Ovary (tissue), 9 donors: ENCODE data around the gene RAPGEF4. TPM values are rescaled to one million over a fixed set of nuclear protein-coding genes. Genes with fewer than 3 reads are reported as not detected.

Experiments used
- DNase-seq, 5 donors: peaks; one replicate each; pipeline ENCODE4 v3.0.0-alpha.2; 2019 to 2020
- H3K27ac ChIP-seq, 2 donors: fragments of 200-600 bp; one replicate each; pipeline versions ENCODE4 v1.5.1 to v1.8.0; 2019 to 2022
- H3K27me3 ChIP-seq: fragments of 200-600 bp; one replicate; pipeline ENCODE4 v1.8.0; 2022
- H3K36me3 ChIP-seq: fragments of 200-600 bp; sonication (generic); one replicate; pipeline ENCODE4 v1.5.1; 2019
- H3K4me1 ChIP-seq: one replicate; pipeline ENCODE4 v1.8.1; 2013; ENCODE audit warnings: mild to moderate bottlenecking, moderate library complexity; ENCODE audit not compliant: insufficient read depth
- H3K4me3 ChIP-seq: fragments of 200-600 bp; sonication (generic); one replicate; pipeline ENCODE4 v1.5.1; 2017
- H3K9me3 ChIP-seq, 2 donors: fragments of 200-600 bp in 1 of 2; sonication (generic) in 1 of 2; one replicate each; pipeline versions ENCODE4 v1.5.1 to v1.8.1; 2013 to 2019; ENCODE audit warnings: mild to moderate bottlenecking in 1 of 2, moderate library complexity in 1 of 2
- EP300 ChIP-seq: sonication (generic); formaldehyde crosslinking; IDR thresholded peaks from one replicate; pipeline ENCODE4 v1.6.1; 2017; ENCODE audit warnings: antibody characterized with exemption
- POLR2A ChIP-seq: fragments of 450-650 bp; IDR thresholded peaks from one replicate; pipeline ENCODE4 v1.6.1; 2017; ENCODE audit warnings: antibody characterized with exemption, mild to moderate bottlenecking, moderate library complexity
- WGBS, 3 donors: extraction: QIAGEN DNeasy Blood & Tissue Kit in 1 of 3; methylation state at CpG; one replicate each; pipeline versions ENCODE4 v1.1.5 to v1.1.7; 2013 to 2017; 5-methylcytosine and 5-hydroxymethylcytosine counted together
- intact Hi-C, 4 donors: fragments of 100-400 bp; cut with DNase I; formaldehyde crosslinking; loops; one replicate each; pipeline versions ENCODE4 v1.11.0 to v1.15.1; 2022 to 2023
- polyA plus RNA-seq, 2 donors: library from polyadenylated mRNA; stranded (reverse); fragments of 200-250 nt in 1 of 2; fragments of 350-450 nt in 1 of 2; fragmentation: Illumina TruSeq in 1 of 2; extraction: RNeasy Lipid Tissue Mini Kit (QIAGEN cat#74804) in 1 of 2; gene quantifications; one replicate each; pipeline ENCODE4 v1.2.3, GENCODE V29; 2013 to 2014
- total RNA-seq, 7 donors: library from RNA; depleted of rRNA in 2 of 7; stranded (reverse); fragments of >200 nt in 2 of 7; fragmentation: NEBNext Ultra II Directional in 3 of 7; extraction: Animal tissue kit (Norgen Biotek cat#: 25700) in 3 of 7; gene quantifications; one replicate each; pipeline versions ENCODE4 v1.1.0 to v1.2.4, GENCODE V29; 2016 to 2023
- TF ChIP-seq, protein P1 (sequence below), 3 donors: fragments of 450-650 bp in 2 of 3; fragments of 200-600 bp in 1 of 3; IDR thresholded peaks; one replicate each; pipeline versions ENCODE4 v1.5.1 to v1.8.0; 2016 to 2022; ENCODE audit warnings: antibody characterized with exemption in 3 of 3, mild to moderate bottlenecking in 1 of 3
- donor health status: DM: no; HTN: no; CAD: no; lungs with moderate emphysema.
- donor health status: DM: no; HTN: no; CAD: no.
- donor health status: Bipolar disorder and iron deficiency.
- donor health status: DM: yes; HTN: yes; CAD: no.
- donor health status: DM: no; HTN: no; CAD: no.
- donor health status: DM: yes; HTN: yes; CAD: no.

The RAPGEF4 gene
- total and polyA plus RNA-seq, 9 donors: 6.8 to 24.6 (median 8.3) TPM

- H3K27me3 ChIP-seq: no peaks in the 10 kb centered on the region
- no peak for TF ChIP-seq EP300
- no peak for TF ChIP-seq POLR2A
- TF ChIP-seq, protein P1, sequence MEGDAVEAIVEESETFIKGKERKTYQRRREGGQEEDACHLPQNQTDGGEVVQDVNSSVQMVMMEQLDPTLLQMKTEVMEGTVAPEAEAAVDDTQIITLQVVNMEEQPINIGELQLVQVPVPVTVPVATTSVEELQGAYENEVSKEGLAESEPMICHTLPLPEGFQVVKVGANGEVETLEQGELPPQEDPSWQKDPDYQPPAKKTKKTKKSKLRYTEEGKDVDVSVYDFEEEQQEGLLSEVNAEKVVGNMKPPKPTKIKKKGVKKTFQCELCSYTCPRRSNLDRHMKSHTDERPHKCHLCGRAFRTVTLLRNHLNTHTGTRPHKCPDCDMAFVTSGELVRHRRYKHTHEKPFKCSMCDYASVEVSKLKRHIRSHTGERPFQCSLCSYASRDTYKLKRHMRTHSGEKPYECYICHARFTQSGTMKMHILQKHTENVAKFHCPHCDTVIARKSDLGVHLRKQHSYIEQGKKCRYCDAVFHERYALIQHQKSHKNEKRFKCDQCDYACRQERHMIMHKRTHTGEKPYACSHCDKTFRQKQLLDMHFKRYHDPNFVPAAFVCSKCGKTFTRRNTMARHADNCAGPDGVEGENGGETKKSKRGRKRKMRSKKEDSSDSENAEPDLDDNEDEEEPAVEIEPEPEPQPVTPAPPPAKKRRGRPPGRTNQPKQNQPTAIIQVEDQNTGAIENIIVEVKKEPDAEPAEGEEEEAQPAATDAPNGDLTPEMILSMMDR (IDR thresholded peaks at IDR 0.05): no peak
- 75 to 90% (median 85%) methylated on average over 1 of the region's 1 CpG for WGBS, 3 donors
- no peak overlapping the region for H3K27ac ChIP-seq
- H3K4me3 ChIP-seq: no peak overlapping the region
- intact Hi-C loops: loop anchor here (2.0 to 10.0 kb wide), 4 partner anchors 52 to 366 kb away; no protein-coding TSS in a partner anchor
- no peaks in the 10 kb centered on the region for H3K9me3 ChIP-seq
- peaks cover 9% of the 10 kb centered on the region for H3K4me1 ChIP-seq
- no peaks in the 10 kb centered on the region for H3K36me3 ChIP-seq
- no peak for DNase-seq
These were observed 290.8 kb downstream of the RAPGEF4 start for GRCh38 chr2:173026479-173026878.

DNA sequence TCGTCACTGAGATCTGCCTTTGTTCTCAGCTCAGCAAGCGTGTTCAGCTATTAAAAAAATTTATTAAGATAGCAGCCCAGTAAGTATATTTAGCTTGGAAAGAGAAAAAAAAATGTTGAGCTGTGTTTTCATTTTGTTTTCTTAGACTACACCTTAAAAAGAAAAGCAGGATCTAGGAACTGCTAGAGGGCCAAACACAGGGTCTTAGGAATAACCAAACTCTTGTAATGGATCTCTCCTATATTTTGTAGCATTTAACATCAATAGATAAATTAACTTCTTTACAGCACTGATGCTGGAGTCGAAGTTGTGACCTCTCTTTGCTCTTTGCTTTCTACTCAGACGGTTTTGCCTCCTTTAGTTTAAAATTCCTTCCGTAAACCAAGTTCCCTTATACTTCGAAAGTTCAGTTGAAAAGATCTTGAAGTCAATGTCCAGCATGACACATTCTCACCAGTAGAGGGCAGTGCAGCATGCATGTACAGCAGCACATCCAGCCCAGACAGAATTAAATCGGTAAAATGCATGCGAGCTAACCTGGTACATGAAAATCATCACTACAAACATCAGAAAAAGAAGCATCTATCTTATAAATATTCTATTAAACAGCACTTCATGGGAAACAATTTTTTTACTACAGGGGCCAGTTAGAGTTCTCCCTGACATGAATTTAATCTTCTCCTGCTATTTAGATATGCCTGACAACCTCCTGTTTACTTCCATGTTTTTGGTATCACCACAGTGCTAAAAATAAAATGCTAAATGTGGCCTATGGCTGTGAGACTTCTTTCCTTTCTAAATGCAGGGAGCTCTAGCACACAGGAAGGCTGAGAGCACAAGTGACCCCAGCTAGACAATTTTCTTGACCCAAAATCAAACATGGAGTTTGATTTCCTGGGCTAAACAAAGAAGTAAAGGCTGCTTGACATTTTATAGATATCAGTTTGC, 291.8 kb downstream of the RAPGEF4 start:
- intact Hi-C loops: loop anchor here (2.0 to 10.0 kb wide), 5 partner anchors 53 to 365 kb away; no protein-coding TSS in a partner anchor
- H3K36me3 ChIP-seq: no peaks in the 10 kb centered on the region
- WGBS, 3 donors: 4 to 5% (median 4%) methylated on average over 8 of the region's 8 CpGs

GRCh38 chr2:173028141-173028540, 292.5 kb downstream of the RAPGEF4 start:
- Histone ChIP-seq H3K4me3 (no peak overlapping the region), H3K27ac (peak overlapping the region in 1 of 2 donors; percentile 77), H3K27me3 (no peaks in the 10 kb centered on the region), H3K9me3 (no peaks in the 10 kb centered on the region), H3K4me1 (peaks cover 9% of the 10 kb centered on the region), H3K36me3 (no peaks in the 10 kb centered on the region)
- intact Hi-C loops: loop anchor here (2.0 to 10.0 kb wide), 4 partner anchors 53 to 364 kb away; no protein-coding TSS in a partner anchor
- WGBS, 3 donors: 43 to 69% (median 55%) methylated on average over 1 of the region's 1 CpG
- no peak for DNase-seq
- TF ChIP-seq, protein P1 (IDR thresholded peaks at IDR 0.05): no peak
- TF ChIP-seq EP300 (no peak), POLR2A (no peak)

More for the DNA sequence above, 291.8 kb downstream of the RAPGEF4 start:
- Histone ChIP-seq H3K4me1 (peaks cover 9% of the 10 kb centered on the region), H3K27ac (peak overlapping the region in 1 of 2 donors; percentile 77), H3K27me3 (no peaks in the 10 kb centered on the region), H3K9me3 (no peaks in the 10 kb centered on the region), H3K4me3 (no peak overlapping the region)
- peak; percentile 78 to 95 (median 85) for DNase-seq
- no peak for TF ChIP-seq EP300
- TF ChIP-seq, protein P1 (IDR thresholded peaks at IDR 0.05): peak; percentile 94 to 98 (median 96)
- TF ChIP-seq POLR2A: no peak

DNA sequence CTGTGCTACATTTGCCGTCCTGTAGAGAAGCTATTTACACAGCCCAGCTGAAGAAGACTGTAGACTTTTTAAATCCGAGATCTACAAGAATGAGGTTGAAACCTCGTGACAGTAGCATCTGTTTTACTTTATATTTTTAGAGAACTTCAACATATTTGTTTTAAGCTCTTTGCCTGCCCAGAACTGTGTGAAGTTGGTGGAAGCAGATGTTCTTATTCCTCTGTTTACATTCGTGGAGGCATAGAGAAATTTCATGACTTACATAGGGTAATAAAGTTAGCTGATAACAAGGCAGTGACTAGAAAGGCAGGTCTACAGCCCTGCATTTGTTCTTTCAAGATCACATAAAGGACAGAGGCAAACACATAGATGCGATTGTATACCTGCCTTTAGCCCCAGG, 293.0 kb downstream of the RAPGEF4 start:
- Histone ChIP-seq H3K36me3 (no peaks in the 10 kb centered on the region), H3K27ac (no peak overlapping the region), H3K9me3 (no peaks in the 10 kb centered on the region), H3K4me3 (no peak overlapping the region), H3K4me1 (peaks cover 9% of the 10 kb centered on the region), H3K27me3 (no peaks in the 10 kb centered on the region)
- intact Hi-C loops: loop anchor here (2.0 to 10.0 kb wide), 4 partner anchors 54 to 364 kb away; no protein-coding TSS in a partner anchor
- WGBS, 3 donors: 15 to 27% (median 22%) methylated on average over 5 of the region's 5 CpGs
- TF ChIP-seq POLR2A (no peak), EP300 (no peak)
- TF ChIP-seq, protein P1 (IDR thresholded peaks at IDR 0.05): no peak
- DNase-seq: no peak
